PC-9 (cell line): Measurements from ENCODE around the gene PLEKHM2.

ENCODE experiments used
- CTCF ChIP-seq: fragments of 200-600 bp; sonication (generic); conservative IDR thresholded peaks from 2 replicates; pipeline ENCODE4 v1.6.1; 2017; ENCODE audit warnings: mixed run types, antibody characterized with exemption, mild to moderate bottlenecking, moderate library complexity
- EZH2 ChIP-seq: fragments of 200-600 bp; sonication (generic); IDR thresholded peaks from 2 replicates; pipeline ENCODE4 v1.8.0; 2017; ENCODE audit warnings: antibody characterized with exemption, low read depth

- TF ChIP-seq CTCF (no peak), EZH2 (no peak)
Measured at GRCh38 chr1:15732686-15733081, 48.6 kb downstream of the PLEKHM2 start.
